ENCODE measurements around the gene CNTNAP5. TPM values are rescaled to one million over a fixed set of nuclear protein-coding genes. Genes with fewer than 3 reads are reported as not detected.

CNTNAP5 gene
- total RNA-seq, 2 donors from 2014 or later = not detected

GRCh38 chr2:124584615-124585014 is 559.5 kb downstream of the CNTNAP5 start:
- no peak for TF ChIP-seq CTCF (IDR thresholded peaks at IDR 0.05)
- no peaks in the 10 kb centered on the region for H3K4me1 ChIP-seq (ENCODE audit: control insufficient read depth in 1 of 2, low read depth in 2 of 2)
- H3K36me3 ChIP-seq = no peaks in the 10 kb centered on the region

GRCh38 chr2:124585277-124585676 is 560.2 kb downstream of the CNTNAP5 start:
- DNase-seq (ENCODE audit: low spot score) (no peak), ATAC-seq (ENCODE audit: insufficient number of reproducible peaks, low FRiP score, low read depth) (no peak)
- Histone ChIP-seq H3K9me3 (no peaks in the 10 kb centered on the region), H3K36me3 (no peaks in the 10 kb centered on the region), H3K27me3 (replicated peaks; ENCODE audit: insufficient read depth) (no peaks in the 10 kb centered on the region), H3K27ac (no peak overlapping the region), H3K4me1 (ENCODE audit: control insufficient read depth in 1 of 2, low read depth in 2 of 2) (no peaks in the 10 kb centered on the region), H3K4me3 (no peak overlapping the region)
- TF ChIP-seq CTCF (IDR thresholded peaks at IDR 0.05) = no peak

More at GRCh38 chr2:124584615-124585014, 559.5 kb downstream of the CNTNAP5 start:
- no peak overlapping the region for H3K4me3 ChIP-seq
- no peak for ATAC-seq (ENCODE audit: insufficient number of reproducible peaks, low FRiP score, low read depth)
- no peaks in the 10 kb centered on the region for H3K27me3 ChIP-seq (replicated peaks; ENCODE audit: insufficient read depth)
- H3K27ac ChIP-seq = no peak overlapping the region
- H3K9me3 ChIP-seq = no peaks in the 10 kb centered on the region
- DNase-seq (ENCODE audit: low spot score) = no peak

GRCh38 chr2:124586210-124586609 is 561.1 kb downstream of the CNTNAP5 start:
- H3K27ac ChIP-seq = no peak overlapping the region
- H3K9me3 ChIP-seq = no peaks in the 10 kb centered on the region
- no peak overlapping the region for H3K4me3 ChIP-seq
- DNase-seq (ENCODE audit: low spot score) (no peak), ATAC-seq (ENCODE audit: insufficient number of reproducible peaks, low FRiP score, low read depth) (no peak)
- no peaks in the 10 kb centered on the region for H3K4me1 ChIP-seq (ENCODE audit: control insufficient read depth in 1 of 2, low read depth in 2 of 2)
- no peaks in the 10 kb centered on the region for H3K27me3 ChIP-seq (replicated peaks; ENCODE audit: insufficient read depth)
- TF ChIP-seq CTCF (IDR thresholded peaks at IDR 0.05) = no peak
- no peaks in the 10 kb centered on the region for H3K36me3 ChIP-seq

GRCh38 chr2:124586835-124587234 is 561.7 kb downstream of the CNTNAP5 start:
- no peaks in the 10 kb centered on the region for H3K4me1 ChIP-seq (ENCODE audit: control insufficient read depth in 1 of 2, low read depth in 2 of 2)
- no peaks in the 10 kb centered on the region for H3K36me3 ChIP-seq
- no peak overlapping the region for H3K27ac ChIP-seq
- DNase-seq (ENCODE audit: low spot score) (no peak), ATAC-seq (ENCODE audit: insufficient number of reproducible peaks, low FRiP score, low read depth) (no peak)
- no peak overlapping the region for H3K4me3 ChIP-seq
- TF ChIP-seq CTCF (IDR thresholded peaks at IDR 0.05) = no peak
- no peaks in the 10 kb centered on the region for H3K9me3 ChIP-seq
- no peaks in the 10 kb centered on the region for H3K27me3 ChIP-seq (replicated peaks; ENCODE audit: insufficient read depth)

- no peak for TF ChIP-seq CTCF (IDR thresholded peaks at IDR 0.05)
Observed at GRCh38 chr2:124589971-124590370, 564.9 kb downstream of the CNTNAP5 start.

More at GRCh38 chr2:124589971-124590370, 564.9 kb downstream of the CNTNAP5 start:
- no peaks in the 10 kb centered on the region for H3K4me1 ChIP-seq (ENCODE audit: control insufficient read depth in 1 of 2, low read depth in 2 of 2)
- H3K9me3 ChIP-seq = no peaks in the 10 kb centered on the region
- H3K4me3 ChIP-seq = no peak overlapping the region
- DNase-seq (ENCODE audit: low spot score) (no peak), ATAC-seq (ENCODE audit: insufficient number of reproducible peaks, low FRiP score, low read depth) (no peak)
- no peaks in the 10 kb centered on the region for H3K36me3 ChIP-seq
- H3K27me3 ChIP-seq (replicated peaks; ENCODE audit: insufficient read depth) = no peaks in the 10 kb centered on the region
- H3K27ac ChIP-seq = no peak overlapping the region
